K562 (cell line): ENCODE measurements around the gene TMED6. TPM values are rescaled to one million over a fixed set of nuclear protein-coding genes. Genes with fewer than 3 reads are reported as not detected.

Source experiments
- ATAC-seq: fragments of 200-7000 bp; cut with Tn5 transposase; 3 replicates; pipeline ENCODE4 v1.9.1; 2020; ENCODE audit warnings: moderate library complexity
- BruUV-seq: library from RNA; stranded (reverse); fragments of 400-500 nt; replicated peaks from 2 replicates; lab custom pipeline; 2021; lab: Mats Ljungman, UMichigan
- CTCF ChIA-PET: fragments of 300-600 bp; formaldehyde crosslinking; extraction: SDS; loops from one replicate; lab custom pipeline; 2021; ENCODE audit warnings: low intra/inter-chr PET ratio; lab: Yijun Ruan, JAX
- POLR2A ChIA-PET: fragments of 300-600, 350-650 bp; sonication (Branson Sonifier 250); formaldehyde crosslinking; extraction: SDS; loops from one replicate; lab custom pipeline; 2021; ENCODE audit warnings: antibody characterized with exemption, inconsistent platforms; lab: Yijun Ruan, JAX
- DNase-seq, 4 experiments: peaks; one replicate each; pipeline versions ENCODE4 v3.0.0 to v3.0.0-alpha.2; 2011 to 2018; ENCODE audit warnings: low spot score in 3 of 4, mixed read lengths in 3 of 4; ENCODE audit errors: extremely low read depth in 1 of 4
- FAIRE-seq: peaks from 2 replicates; lab custom pipeline; 2011; peaks lifted over from hg19 to GRCh38; lab: Jason Lieb, UNC
- H2AFZ ChIP-seq: 2 replicates; pipeline ENCODE4 v1.6.0; 2011; ENCODE audit warnings: low read depth, low read length, control low read depth, inconsistent platforms
- H3K27ac ChIP-seq: fragments of 200-600 bp; 3 replicates; pipeline ENCODE4 v1.8.0; 2011; ENCODE audit warnings: low read depth, mild to moderate bottlenecking, control low read depth, inconsistent platforms, low read length, moderate library complexity, mixed read lengths; ENCODE audit errors: extremely low read depth
- H3K27me3 ChIP-seq, 2 experiments: fragments of 300-600 bp in 1 of 2; 2 replicates in 1 of 2; 3 replicates in 1 of 2; pipeline versions ENCODE4 v1.6.0 to v1.8.0; 2011; ENCODE audit warnings: inconsistent platforms in 2 of 2, low read length in 2 of 2, mild to moderate bottlenecking in 1 of 2, mixed read lengths in 1 of 2, moderate library complexity in 1 of 2; ENCODE audit not compliant: control insufficient read depth in 2 of 2, insufficient read depth in 2 of 2
- H3K36me3 ChIP-seq: fragments of 300-600 bp; 3 replicates; pipeline ENCODE4 v1.8.0; 2011; ENCODE audit warnings: mild to moderate bottlenecking, low read length, inconsistent platforms; ENCODE audit not compliant: control insufficient read depth, insufficient read depth
- H3K4me1 ChIP-seq, 2 experiments: fragments of 200-600 bp in 1 of 2; replicated peaks in 1 of 2; 2 replicates in 1 of 2; 3 replicates in 1 of 2; pipeline versions ENCODE4 v1.5.1 to v1.8.0; 2011; ENCODE audit warnings: inconsistent platforms in 2 of 2, low read length in 2 of 2, mild to moderate bottlenecking in 1 of 2, mixed read lengths in 1 of 2, moderate library complexity in 1 of 2; ENCODE audit not compliant: control insufficient read depth in 2 of 2, insufficient read depth in 2 of 2
- H3K4me2 ChIP-seq: 2 replicates; pipeline ENCODE4 v1.6.1; 2011; ENCODE audit warnings: low read length, control low read depth, inconsistent platforms, mixed read lengths; ENCODE audit not compliant: insufficient read depth
- H3K4me3 ChIP-seq: fragments of 200-600 bp; sonication (generic), shearing (Covaris generic); 2 replicates; pipeline ENCODE4 v1.5.1; 2016; ENCODE audit warnings: control low read depth, inconsistent platforms
- H3K79me2 ChIP-seq: fragments of 200-600 bp; 3 replicates; pipeline ENCODE4 v1.8.0; 2011; ENCODE audit warnings: low read length, inconsistent platforms; ENCODE audit not compliant: control insufficient read depth, insufficient read depth
- H3K9ac ChIP-seq, 2 experiments: 2 replicates each; pipeline versions ENCODE4 v1.6.0 to v1.6.1; 2011; ENCODE audit warnings: low read depth in 2 of 2, low read length in 2 of 2, control low read depth in 1 of 2, inconsistent platforms in 1 of 2, mild to moderate bottlenecking in 1 of 2, mixed read lengths in 1 of 2; ENCODE audit not compliant: insufficient read depth in 1 of 2
- H3K9me1 ChIP-seq: one replicate; pipeline ENCODE4 v1.6.0; 2011; ENCODE audit warnings: inconsistent platforms, mild to moderate bottlenecking, low read length, moderate library complexity; ENCODE audit not compliant: control insufficient read depth, insufficient read depth
- H3K9me3 ChIP-seq: replicated peaks from 2 replicates; pipeline ENCODE4 v1.5.1; 2011; ENCODE audit warnings: low read depth, low read length, inconsistent platforms; ENCODE audit not compliant: control insufficient read depth, insufficient read depth
- H4K20me1 ChIP-seq: replicated peaks from 2 replicates; pipeline ENCODE4 v1.6.1; 2011; ENCODE audit warnings: low read length, inconsistent platforms, mixed read lengths; ENCODE audit not compliant: control insufficient read depth, insufficient read depth
- GABPA ChIP-seq: fragments of 200-800 bp; sonication (Bioruptor generic); conservative IDR thresholded peaks from 2 replicates; pipeline ENCODE4 v1.6.1; 2016; ENCODE audit warnings: low read depth, missing genetic modification characterization, missing compliant biosample characterization
- HNRNPL ChIP-seq: fragments of 200-400 bp; formaldehyde crosslinking; IDR thresholded peaks from 2 replicates; pipeline ENCODE4 v1.6.1; 2017; ENCODE audit warnings: low read depth, mild to moderate bottlenecking, low read length
- ILF3 ChIP-seq: fragments of 450-650 bp; IDR thresholded peaks from 2 replicates; pipeline ENCODE4 v1.6.1; 2018; ENCODE audit warnings: antibody characterized with exemption, mild to moderate bottlenecking, moderate library complexity, borderline replicate concordance
- L3MBTL2 ChIP-seq: fragments of 450-650 bp; IDR thresholded peaks from 2 replicates; pipeline ENCODE4 v1.6.1; 2016; ENCODE audit warnings: mild to moderate bottlenecking, moderate library complexity
- MYNN ChIP-seq, 2 experiments: sonication (generic); formaldehyde crosslinking in 1 of 2; IDR thresholded peaks; 2 replicates each; pipeline versions ENCODE4 v1.5.0 to v1.6.1; 2016 to 2020; ENCODE audit warnings: antibody characterized with exemption in 1 of 2, missing genetic modification reagents in 1 of 2
- PBX2 ChIP-seq, 2 experiments: IDR thresholded peaks in 1 of 2; conservative IDR thresholded peaks in 1 of 2; 2 replicates each; pipeline ENCODE4 v1.6.1; 2016; ENCODE audit warnings: low read depth in 2 of 2, mild to moderate bottlenecking in 1 of 2, missing compliant biosample characterization in 1 of 2, missing genetic modification characterization in 1 of 2, moderate library complexity in 1 of 2
- PHF8 ChIP-seq: fragments of 200-600 bp; sonication (generic); IDR thresholded peaks from 2 replicates; pipeline ENCODE4 v1.6.1; 2012; ENCODE audit warnings: mixed run types, mild to moderate bottlenecking, inconsistent platforms, low read length, moderate library complexity, borderline replicate concordance
- PHTF2 ChIP-seq: fragments of 250-450 bp; sonication (Bioruptor Pico); IDR thresholded peaks from 2 replicates; pipeline ENCODE4 v1.5.0; 2021; ENCODE audit warnings: mild to moderate bottlenecking
- PML ChIP-seq: IDR thresholded peaks from 2 replicates; pipeline ENCODE4 v1.6.1; 2012; ENCODE audit warnings: low read length, inconsistent platforms
- ZFP91 ChIP-seq: sonication (generic); formaldehyde crosslinking; IDR thresholded peaks from 2 replicates; pipeline ENCODE4 v1.8.0; 2022; ENCODE audit warnings: mild to moderate bottlenecking, missing genetic modification reagents
- ZNF384 ChIP-seq: IDR thresholded peaks from 2 replicates; pipeline ENCODE4 v1.6.1; 2012; ENCODE audit warnings: low read depth, low read length, improper control_type of control experiment
- ZNF830 ChIP-seq: fragments of 250-450 bp; sonication (Bioruptor Pico); IDR thresholded peaks from 2 replicates; pipeline ENCODE4 v1.5.0; 2021; ENCODE audit warnings: mild to moderate bottlenecking
- WGBS: fragments of 100-300 bp; shearing (Covaris generic); methylation state at CpG from one replicate; pipeline ENCODE4 v1.1.6; 2016; ENCODE audit warnings: low coverage, mixed read lengths; ENCODE audit not compliant: insufficient coverage; ENCODE audit errors: missing lambda C conversion rate; 5-methylcytosine and 5-hydroxymethylcytosine counted together
- in situ Hi-C: fragments of 300-500 bp; cut with MboI; formaldehyde crosslinking; loops from 4 replicates; pipeline ENCODE4 v1.15.0; 2018; ENCODE audit warnings: inconsistent platforms, mixed read lengths
- intact Hi-C: fragments of 100-400 bp; cut with micrococcal nuclease; formaldehyde crosslinking; loops from 2 replicates; pipeline ENCODE4 v1.14.2; 2022
- polyA plus RNA-seq, 8 experiments: library from polyadenylated mRNA; depleted of rRNA in 4 of 8; stranded (reverse) in 5 of 8; unstranded in 3 of 8; fragments of >200 nt; fragmentation: Nextera tagmentation in 2 of 8; fragmentation: Illumina TruSeq in 1 of 8; extraction: Ambion mirVana in 2 of 8; extraction: Trizol in 1 of 8; gene quantifications; 2 replicates each; pipeline versions ENCODE4 v1.2.1 to v1.2.3, GENCODE V29; 2011 to 2014; ENCODE audit warnings: inconsistent platforms in 1 of 8, missing spikeins in 1 of 8
- total RNA-seq, 7 experiments: library from RNA; depleted of rRNA in 6 of 7; stranded (reverse); fragments of >200 nt in 6 of 7; fragmentation: Illumina TruSeq in 2 of 7; extraction: Trizol in 2 of 7; gene quantifications; 2 replicates each; pipeline versions ENCODE4 v1.2.1 to v1.2.3, GENCODE V29; 2011 to 2021; ENCODE audit warnings: low replicate concordance in 1 of 7

Gene TMED6
- total and polyA plus RNA-seq, 9 of the 15 experiments (the other 6 are each of a cell fraction or from before 2014, with no cell fraction given), result 0.14 to 0.45 (median 0.25) TPM; not detected in 2

- TF ChIP-seq PHF8 (peak; percentile 8; the same call in 1 of the 2 replicates), GABPA (tag) (peak; percentile 62; the same call in 1 of the 2 replicates)
These were observed 39.8 kb downstream of the TMED6 start (continued) for GRCh38 chr16:69311533-69312387.

- H3K9me1 ChIP-seq, result no peaks in the 10 kb centered on the region
- CTCF ChIA-PET, result interaction anchor here (1.4 kb wide), 1 partner anchor 29 kb away, joined by 4 read pairs; the partner anchor contains the start of genes COG8 and NIP7
- peak within 1 kb of the TSS; percentile 98 for H3K4me3 ChIP-seq
- DNase-seq (peak; percentile 96 to 99 (median 98)), ATAC-seq (peak; percentile 98), FAIRE-seq (peak; percentile 83)
- intact Hi-C loops, result no loop called here
- in situ Hi-C loops, result no loop called here
- H3K27me3 ChIP-seq, result no peaks in the 10 kb centered on the region
- peak within 1 kb of the TSS; percentile 93 to 97 for H3K9ac ChIP-seq
- TSS peak; percentile 78 for BruUV-seq
- peaks cover 28% of the 10 kb centered on the region; the same call in 2 of the 3 replicates for H3K36me3 ChIP-seq
- H3K9me3 ChIP-seq, result no peaks in the 10 kb centered on the region
- POLR2A ChIA-PET, result no interaction called here
- peak within 1 kb of the TSS; percentile 81 for H3K27ac ChIP-seq
- H2AFZ ChIP-seq, result peak within 1 kb of the TSS; percentile 92
- H3K4me2 ChIP-seq, result peak within 1 kb of the TSS; percentile 90
- H4K20me1 ChIP-seq, result 0 out of 2 replicates have a peak, but pooled peaks cover 3% of the 10 kb centered on the region
- WGBS, result 12% methylated on average over 50 of the region's 70 CpGs
- H3K79me2 ChIP-seq, result peaks cover 37% of the 10 kb centered on the region
- peaks cover 5 to 13% of the 10 kb centered on the region in 2 experiments; a peak in 3 of 5 replicates for H3K4me1 ChIP-seq
- TF ChIP-seq L3MBTL2, result peak; percentile 62
- TF ChIP-seq PBX2 (CRISPR knock-in tag; IDR thresholded peaks at IDR 0.05; ENCODE audit: low read depth), result no peak
- peak; percentile 62 for TF ChIP-seq PBX2 (tag; conservative IDR thresholded peaks at IDR 0.05; ENCODE audit: low read depth)
- TF ChIP-seq PHTF2, result no peak
- TF ChIP-seq ZNF830, result no peak
- 0 out of 2 replicates have a peak, but pooled peaks have one; percentile 11 for TF ChIP-seq ZNF384
- TF ChIP-seq HNRNPL, result no peak; the same call in 1 of the 2 replicates
- peak; percentile 14; the same call in 1 of the 2 replicates for TF ChIP-seq PML
- TF ChIP-seq ZFP91 (CRISPR knock-in tag), result no peak
- peak; percentile 87 for TF ChIP-seq ILF3
- TF ChIP-seq MYNN (IDR thresholded peaks at IDR 0.05), result no peak
- TF ChIP-seq MYNN (CRISPR knock-in tag; IDR thresholded peaks at IDR 0.05), result no peak
These were observed 40.7 kb downstream of the TMED6 start, which contains the start of gene VPS4A for GRCh38 chr16:69310653-69311532. VPS4A (plus strand) TSS chr16:69311350; CDS start chr16:69311512, 162 bp downstream.
